GM12892 (cell line): ENCODE results near the gene STAC.

Source experiments
- POLR2A ChIP-seq: IDR thresholded peaks from 2 replicates; pipeline ENCODE4 v1.6.1; 2011; ENCODE audit warnings: low read depth, low read length, control low read depth
- POLR2AphosphoS5 ChIP-seq: IDR thresholded peaks from 2 replicates; pipeline ENCODE4 v1.6.1; 2011; ENCODE audit warnings: low read depth, low read length, control low read depth

DNA sequence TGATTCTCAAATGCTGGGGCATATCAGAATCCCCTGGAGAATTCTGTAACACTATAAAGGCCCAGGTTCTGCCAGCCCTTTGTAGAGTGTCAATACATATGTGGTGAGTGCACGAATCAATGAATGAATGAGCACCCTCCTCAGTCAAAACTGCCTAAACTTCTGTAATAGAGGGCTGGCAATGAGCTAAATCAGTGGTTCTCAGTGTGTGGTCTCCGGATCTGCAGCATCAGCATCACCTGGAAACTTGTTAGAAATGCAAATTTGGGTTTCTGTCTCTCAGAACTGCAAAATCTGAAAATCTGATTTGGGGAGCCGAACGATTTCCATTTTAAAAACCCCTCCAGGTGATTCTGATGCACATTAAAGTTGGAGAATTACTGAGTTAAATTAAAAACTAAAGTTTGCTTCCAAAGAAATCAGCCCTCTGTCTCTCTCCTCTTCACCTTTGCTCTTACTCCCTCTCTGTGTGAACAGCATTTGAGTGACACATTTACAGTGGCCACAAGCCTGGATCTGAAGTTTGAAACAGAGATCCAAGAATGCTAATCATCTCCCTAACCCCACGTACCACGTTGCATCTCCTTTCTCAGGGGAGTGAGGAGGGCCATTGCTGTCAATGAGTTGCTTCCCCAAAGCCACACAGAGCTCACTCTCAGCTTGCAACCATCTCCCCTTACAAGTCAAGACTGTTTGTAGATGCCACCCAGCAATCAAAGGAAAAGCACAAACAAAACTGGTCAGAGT is 109.5 kb downstream of the STAC start:
- TF ChIP-seq POLR2A (no peak), POLR2AphosphoS5 (no peak)
